ENCODE measurements around the gene CLDN14.

The CLDN14 gene, protein sequence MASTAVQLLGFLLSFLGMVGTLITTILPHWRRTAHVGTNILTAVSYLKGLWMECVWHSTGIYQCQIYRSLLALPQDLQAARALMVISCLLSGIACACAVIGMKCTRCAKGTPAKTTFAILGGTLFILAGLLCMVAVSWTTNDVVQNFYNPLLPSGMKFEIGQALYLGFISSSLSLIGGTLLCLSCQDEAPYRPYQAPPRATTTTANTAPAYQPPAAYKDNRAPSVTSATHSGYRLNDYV

DNA sequence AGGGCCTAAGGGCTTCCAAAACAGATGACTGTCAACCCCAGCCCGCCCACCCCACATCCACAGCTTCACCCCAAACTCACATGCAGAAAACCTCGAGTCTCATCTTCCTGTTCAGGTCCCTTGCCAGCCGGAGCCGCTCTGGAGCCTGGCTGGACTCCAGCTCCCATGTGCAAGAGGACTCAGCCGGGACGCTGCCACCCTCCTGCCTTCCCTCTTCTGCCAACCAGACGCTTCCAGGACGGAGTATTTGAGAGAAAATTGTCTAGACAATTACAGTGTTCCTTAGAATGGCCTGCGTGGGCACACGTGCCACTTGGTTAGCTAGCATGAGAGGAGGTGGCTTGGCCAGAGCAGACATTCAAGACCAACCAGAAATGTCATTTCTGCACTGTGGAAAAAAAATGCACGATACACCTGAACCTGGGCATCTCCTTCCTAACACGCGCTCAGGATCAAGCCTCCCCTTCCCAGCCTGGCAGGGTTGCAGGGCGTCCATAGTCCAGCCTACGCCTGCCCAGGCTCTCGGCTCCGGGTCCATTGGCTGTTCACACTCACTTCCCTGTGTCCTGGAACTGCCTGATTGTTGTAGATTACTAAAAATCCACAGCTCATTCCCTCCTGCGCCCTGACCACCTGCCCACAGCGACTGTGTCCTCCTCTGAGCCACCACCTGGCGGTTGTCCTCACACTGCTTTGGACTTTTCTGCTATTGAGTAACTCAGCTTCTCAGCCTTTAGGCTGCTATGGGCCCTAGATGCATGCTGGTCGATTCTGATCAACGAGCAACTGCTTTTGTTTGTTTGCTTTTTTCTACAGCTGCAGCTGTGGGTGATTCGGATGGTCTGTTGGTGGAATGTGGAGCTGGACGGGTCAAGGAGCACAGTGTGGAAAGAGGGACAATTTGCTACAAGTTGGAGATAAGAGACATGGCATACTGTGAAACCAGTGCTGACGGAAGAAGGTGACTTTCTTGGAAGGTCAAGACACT lies at the start of gene CLDN14:
Gene CLDN14, minus strand, starts transcription at position 708 of the 988 bp plus-strand sequence. CDS start 18,427 bp downstream, outside the sequence.
- no peak for TF ChIP-seq EZH2phosphoT487 (IDR thresholded peaks at IDR 0.05; ENCODE audit: low read length)
- no peak for TF ChIP-seq EZH2 (optimal IDR thresholded peaks at IDR 0.05; ENCODE audit: low read depth, low read length)
- TF ChIP-seq, protein P1, sequence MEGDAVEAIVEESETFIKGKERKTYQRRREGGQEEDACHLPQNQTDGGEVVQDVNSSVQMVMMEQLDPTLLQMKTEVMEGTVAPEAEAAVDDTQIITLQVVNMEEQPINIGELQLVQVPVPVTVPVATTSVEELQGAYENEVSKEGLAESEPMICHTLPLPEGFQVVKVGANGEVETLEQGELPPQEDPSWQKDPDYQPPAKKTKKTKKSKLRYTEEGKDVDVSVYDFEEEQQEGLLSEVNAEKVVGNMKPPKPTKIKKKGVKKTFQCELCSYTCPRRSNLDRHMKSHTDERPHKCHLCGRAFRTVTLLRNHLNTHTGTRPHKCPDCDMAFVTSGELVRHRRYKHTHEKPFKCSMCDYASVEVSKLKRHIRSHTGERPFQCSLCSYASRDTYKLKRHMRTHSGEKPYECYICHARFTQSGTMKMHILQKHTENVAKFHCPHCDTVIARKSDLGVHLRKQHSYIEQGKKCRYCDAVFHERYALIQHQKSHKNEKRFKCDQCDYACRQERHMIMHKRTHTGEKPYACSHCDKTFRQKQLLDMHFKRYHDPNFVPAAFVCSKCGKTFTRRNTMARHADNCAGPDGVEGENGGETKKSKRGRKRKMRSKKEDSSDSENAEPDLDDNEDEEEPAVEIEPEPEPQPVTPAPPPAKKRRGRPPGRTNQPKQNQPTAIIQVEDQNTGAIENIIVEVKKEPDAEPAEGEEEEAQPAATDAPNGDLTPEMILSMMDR (IDR thresholded peaks at IDR 0.05; ENCODE audit: low read length) = no peak
- H3K4me3 ChIP-seq (ENCODE audit: low read length) = no peak within 1 kb of the TSS
- H3K9ac ChIP-seq (ENCODE audit: low read length) = no peak within 1 kb of the TSS
- H3K36me3 ChIP-seq (replicated peaks; ENCODE audit: insufficient read depth, low read length) = no peaks in the 10 kb centered on the region
- H3K27ac ChIP-seq (ENCODE audit: low read length) = no peak within 1 kb of the TSS
- no peaks in the 10 kb centered on the region for H4K20me1 ChIP-seq (ENCODE audit: insufficient read depth, low read length)
- H3K9me3 ChIP-seq (replicated peaks; ENCODE audit: insufficient read depth, low read length) = no peaks in the 10 kb centered on the region
- H3K27me3 ChIP-seq (replicated peaks; ENCODE audit: insufficient read depth, low read length) = no peaks in the 10 kb centered on the region
- H3K79me2 ChIP-seq (ENCODE audit: low read length) = no peaks in the 10 kb centered on the region
- DNase-seq = no peak
- no peak within 1 kb of the TSS for H3K4me2 ChIP-seq (ENCODE audit: low read depth, low read length)
- no peaks in the 10 kb centered on the region for H3F3A ChIP-seq (ENCODE audit: insufficient read depth, low read length)
- H3K4me1 ChIP-seq (ENCODE audit: low read length) = no peaks in the 10 kb centered on the region
- H3K9me2 ChIP-seq (replicated peaks; ENCODE audit: insufficient read depth, low read length) = no peaks in the 10 kb centered on the region
- no peak within 1 kb of the TSS for H2AFZ ChIP-seq (ENCODE audit: low read length)

DNA sequence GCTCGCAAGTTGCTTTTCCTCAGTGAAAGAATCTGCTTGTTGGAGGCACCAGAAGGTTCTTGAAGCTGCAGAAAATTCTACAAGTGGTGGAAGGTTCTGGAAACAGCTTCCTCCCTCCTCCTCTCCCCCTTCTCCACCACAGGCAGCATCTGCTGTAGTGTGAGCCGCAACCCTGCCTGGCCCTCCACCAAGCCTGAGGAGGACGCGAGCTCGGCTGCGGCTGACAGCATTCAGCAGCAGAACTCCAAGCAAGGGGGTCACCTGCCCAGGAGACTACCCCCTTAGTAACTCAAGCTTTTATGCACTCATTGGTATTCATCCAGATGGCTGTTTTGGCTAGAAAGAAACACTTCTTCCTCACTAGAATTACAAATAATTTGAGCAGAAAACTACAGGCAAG lies 48.8 kb upstream of the CLDN14 start:
- Histone ChIP-seq H2AFZ (ENCODE audit: low read length) (no peak overlapping the region), H3K4me2 (ENCODE audit: low read depth, low read length) (no peak overlapping the region), H4K20me1 (ENCODE audit: insufficient read depth, low read length) (no peaks in the 10 kb centered on the region), H3K36me3 (replicated peaks; ENCODE audit: insufficient read depth, low read length) (no peaks in the 10 kb centered on the region), H3K9me3 (replicated peaks; ENCODE audit: insufficient read depth, low read length) (no peaks in the 10 kb centered on the region), H3K27me3 (replicated peaks; ENCODE audit: insufficient read depth, low read length) (no peaks in the 10 kb centered on the region), H3K9me2 (replicated peaks; ENCODE audit: insufficient read depth, low read length) (no peaks in the 10 kb centered on the region), H3K27ac (ENCODE audit: low read length) (no peak overlapping the region), H3F3A (ENCODE audit: insufficient read depth, low read length) (no peaks in the 10 kb centered on the region), H3K4me1 (ENCODE audit: low read length) (0 out of 2 replicates have a peak, but pooled peaks cover 6% of the 10 kb centered on the region), H3K9ac (ENCODE audit: low read length) (no peak overlapping the region), H3K79me2 (ENCODE audit: low read length) (no peaks in the 10 kb centered on the region), H3K4me3 (ENCODE audit: low read length) (no peak overlapping the region)
- TF ChIP-seq, protein P1 (IDR thresholded peaks at IDR 0.05; ENCODE audit: low read length) = no peak
- TF ChIP-seq EZH2phosphoT487 (IDR thresholded peaks at IDR 0.05; ENCODE audit: low read length) = no peak
- no peak for TF ChIP-seq EZH2 (optimal IDR thresholded peaks at IDR 0.05; ENCODE audit: low read depth, low read length)
- no peak for DNase-seq

DNA sequence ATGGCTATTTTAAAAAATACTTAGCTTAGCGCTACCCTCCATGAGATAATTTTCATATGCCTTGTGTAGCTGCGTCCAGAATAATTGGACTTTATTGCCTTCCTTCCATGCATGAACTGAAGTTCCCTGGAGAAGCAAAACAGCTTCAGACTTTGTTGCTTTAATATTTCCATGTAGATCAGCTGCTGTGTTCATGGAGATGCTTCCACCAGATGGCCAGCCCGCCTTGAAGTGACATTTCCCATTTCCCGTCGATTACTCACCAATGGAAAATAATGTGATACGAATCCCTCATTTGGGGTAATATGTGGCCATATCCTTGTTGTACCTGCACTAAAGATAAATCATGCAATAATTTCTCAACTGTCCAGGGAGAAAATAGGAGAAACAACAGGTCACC lies 47.4 kb upstream of the CLDN14 start:
- H3K9me2 ChIP-seq (replicated peaks; ENCODE audit: insufficient read depth, low read length) = no peaks in the 10 kb centered on the region

More for the DNA sequence above, 47.4 kb upstream of the CLDN14 start:
- H3K36me3 ChIP-seq (replicated peaks; ENCODE audit: insufficient read depth, low read length) = no peaks in the 10 kb centered on the region
- no peaks in the 10 kb centered on the region for H3K27me3 ChIP-seq (replicated peaks; ENCODE audit: insufficient read depth, low read length)
- H2AFZ ChIP-seq (ENCODE audit: low read length) = no peak overlapping the region
- H3K4me1 ChIP-seq (ENCODE audit: low read length) = peaks cover 12% of the 10 kb centered on the region
- no peak for TF ChIP-seq EZH2phosphoT487 (IDR thresholded peaks at IDR 0.05; ENCODE audit: low read length)
- TF ChIP-seq, protein P1 (IDR thresholded peaks at IDR 0.05; ENCODE audit: low read length) = no peak
- no peak for TF ChIP-seq EZH2 (optimal IDR thresholded peaks at IDR 0.05; ENCODE audit: low read depth, low read length)
- H3K4me2 ChIP-seq (ENCODE audit: low read depth, low read length) = no peak overlapping the region
- no peak for DNase-seq
- no peaks in the 10 kb centered on the region for H3K9me3 ChIP-seq (replicated peaks; ENCODE audit: insufficient read depth, low read length)
- no peaks in the 10 kb centered on the region for H4K20me1 ChIP-seq (ENCODE audit: insufficient read depth, low read length)
- H3F3A ChIP-seq (ENCODE audit: insufficient read depth, low read length) = no peaks in the 10 kb centered on the region
- no peak overlapping the region for H3K9ac ChIP-seq (ENCODE audit: low read length)
- H3K79me2 ChIP-seq (ENCODE audit: low read length) = no peaks in the 10 kb centered on the region
- no peak overlapping the region for H3K27ac ChIP-seq (ENCODE audit: low read length)
- H3K4me3 ChIP-seq (ENCODE audit: low read length) = no peak overlapping the region
